ENCODE measurements around the gene CABP1. TPM values are rescaled to one million over a fixed set of nuclear protein-coding genes. Genes with fewer than 3 reads are reported as not detected.

CABP1 gene
- total RNA-seq, 2 donors from 2014 or later: 0.71 to 2.0 TPM

DNA sequence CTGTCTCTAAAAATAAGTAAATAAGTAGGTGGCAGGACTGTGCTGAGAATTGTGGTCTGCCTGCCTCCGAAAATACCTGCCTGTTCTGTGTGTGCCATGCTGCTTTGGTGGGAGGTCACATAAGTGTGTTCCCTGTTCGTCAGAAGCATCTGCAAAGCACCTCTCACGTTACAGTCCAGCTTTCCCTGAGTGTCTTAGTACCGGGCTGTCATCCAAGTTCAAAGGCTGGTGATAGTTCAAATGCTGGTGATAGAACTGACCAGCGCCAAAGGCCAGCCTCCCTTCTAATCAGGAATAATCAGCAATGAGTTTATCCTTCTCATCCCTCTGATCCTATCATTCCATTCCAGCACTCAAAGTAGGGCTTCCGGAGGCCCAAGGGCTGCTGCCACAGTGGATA is 5.6 kb downstream of the CABP1 start:
- Histone ChIP-seq H3K4me3 (no peak overlapping the region), H3K27ac (no peak overlapping the region), H3K36me3 (no peaks in the 10 kb centered on the region), H3K9me3 (no peaks in the 10 kb centered on the region), H3K4me1 (peaks cover 0 to 33% of the 10 kb centered on the region in 2 donors), H3K27me3 (peaks cover 0 to 11% of the 10 kb centered on the region in 2 donors)
- TF ChIP-seq, protein P1, sequence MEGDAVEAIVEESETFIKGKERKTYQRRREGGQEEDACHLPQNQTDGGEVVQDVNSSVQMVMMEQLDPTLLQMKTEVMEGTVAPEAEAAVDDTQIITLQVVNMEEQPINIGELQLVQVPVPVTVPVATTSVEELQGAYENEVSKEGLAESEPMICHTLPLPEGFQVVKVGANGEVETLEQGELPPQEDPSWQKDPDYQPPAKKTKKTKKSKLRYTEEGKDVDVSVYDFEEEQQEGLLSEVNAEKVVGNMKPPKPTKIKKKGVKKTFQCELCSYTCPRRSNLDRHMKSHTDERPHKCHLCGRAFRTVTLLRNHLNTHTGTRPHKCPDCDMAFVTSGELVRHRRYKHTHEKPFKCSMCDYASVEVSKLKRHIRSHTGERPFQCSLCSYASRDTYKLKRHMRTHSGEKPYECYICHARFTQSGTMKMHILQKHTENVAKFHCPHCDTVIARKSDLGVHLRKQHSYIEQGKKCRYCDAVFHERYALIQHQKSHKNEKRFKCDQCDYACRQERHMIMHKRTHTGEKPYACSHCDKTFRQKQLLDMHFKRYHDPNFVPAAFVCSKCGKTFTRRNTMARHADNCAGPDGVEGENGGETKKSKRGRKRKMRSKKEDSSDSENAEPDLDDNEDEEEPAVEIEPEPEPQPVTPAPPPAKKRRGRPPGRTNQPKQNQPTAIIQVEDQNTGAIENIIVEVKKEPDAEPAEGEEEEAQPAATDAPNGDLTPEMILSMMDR (IDR thresholded peaks at IDR 0.05): no peak
- DNase-seq (ENCODE audit: low spot score): no peak

DNA sequence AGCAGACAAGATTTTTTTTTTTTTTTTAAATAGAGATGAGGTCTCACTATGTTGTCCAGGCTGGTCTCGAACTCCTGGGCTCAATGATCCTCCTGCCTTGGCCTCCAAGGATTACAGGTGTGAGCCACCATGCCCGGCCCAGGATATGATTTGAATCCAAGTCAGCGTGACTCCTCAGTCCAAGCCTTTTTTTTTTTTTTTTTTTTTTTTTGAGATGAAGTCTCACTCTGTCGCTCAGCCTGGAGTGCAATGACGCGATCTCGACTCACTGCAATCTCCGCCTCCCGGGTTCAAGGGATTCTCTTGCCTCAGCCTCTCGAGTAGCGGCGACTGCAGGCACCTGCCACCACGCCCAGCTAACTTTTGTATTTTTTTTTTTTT is 6.9 kb downstream of the CABP1 start:
- TF ChIP-seq, protein P1 (IDR thresholded peaks at IDR 0.05): no peak
- Histone ChIP-seq H3K27ac (no peak overlapping the region), H3K4me1 (peaks cover 0 to 30% of the 10 kb centered on the region in 2 donors), H3K9me3 (no peaks in the 10 kb centered on the region), H3K4me3 (no peak overlapping the region), H3K36me3 (no peaks in the 10 kb centered on the region), H3K27me3 (peaks cover 0 to 1% of the 10 kb centered on the region in 2 donors)
- no peak for DNase-seq (ENCODE audit: low spot score)

DNA sequence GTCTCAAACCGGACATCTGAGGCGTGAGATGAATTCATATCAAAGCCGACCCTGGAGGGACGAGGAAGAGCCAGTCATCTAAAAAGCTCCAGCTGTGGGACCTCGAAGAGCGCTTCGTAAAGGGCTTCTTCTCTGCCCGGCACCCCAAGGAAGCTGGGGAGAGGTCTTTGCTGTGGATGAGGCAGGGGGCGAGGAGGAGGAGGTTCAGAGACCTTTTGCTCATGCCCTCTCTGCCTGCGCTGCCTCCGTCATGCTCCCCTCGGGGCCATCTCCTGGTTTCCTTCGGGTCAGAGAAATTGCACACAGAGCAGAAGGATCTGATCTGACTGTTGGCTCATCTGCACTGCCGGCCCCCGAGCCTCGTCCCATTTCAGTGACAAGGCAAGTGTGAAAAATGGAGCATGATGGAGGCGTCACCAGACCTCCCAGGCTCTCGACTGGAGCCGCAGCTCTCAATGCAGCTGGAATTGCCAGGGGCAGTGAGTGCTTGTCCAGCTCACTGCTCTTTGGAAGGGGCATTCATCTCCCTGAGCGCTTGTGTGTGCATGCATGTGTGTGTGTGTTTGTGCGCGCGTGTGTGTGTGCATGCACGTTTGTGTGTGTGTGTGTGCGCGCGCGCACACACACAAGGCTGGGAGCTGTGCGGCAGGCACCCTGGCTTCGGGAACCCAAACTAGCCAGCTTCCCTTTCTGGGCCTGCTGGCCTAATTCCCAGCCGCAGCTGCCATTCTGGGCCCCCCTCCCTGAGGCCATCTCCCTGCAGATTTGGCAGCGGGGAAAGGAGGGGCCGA is 9.2 kb downstream of the CABP1 start:
- peak overlapping the region; percentile 73 to 75 for H3K27ac ChIP-seq
- H3K27me3 ChIP-seq: no peaks in the 10 kb centered on the region
- H3K36me3 ChIP-seq: no peaks in the 10 kb centered on the region
- TF ChIP-seq, protein P1 (IDR thresholded peaks at IDR 0.05): no peak
- no peaks in the 10 kb centered on the region for H3K9me3 ChIP-seq
- DNase-seq (ENCODE audit: low spot score): no peak
- H3K4me1 ChIP-seq: peaks cover 0 to 52% of the 10 kb centered on the region in 2 donors
- H3K4me3 ChIP-seq: peak overlapping the region; percentile 34 to 44

DNA sequence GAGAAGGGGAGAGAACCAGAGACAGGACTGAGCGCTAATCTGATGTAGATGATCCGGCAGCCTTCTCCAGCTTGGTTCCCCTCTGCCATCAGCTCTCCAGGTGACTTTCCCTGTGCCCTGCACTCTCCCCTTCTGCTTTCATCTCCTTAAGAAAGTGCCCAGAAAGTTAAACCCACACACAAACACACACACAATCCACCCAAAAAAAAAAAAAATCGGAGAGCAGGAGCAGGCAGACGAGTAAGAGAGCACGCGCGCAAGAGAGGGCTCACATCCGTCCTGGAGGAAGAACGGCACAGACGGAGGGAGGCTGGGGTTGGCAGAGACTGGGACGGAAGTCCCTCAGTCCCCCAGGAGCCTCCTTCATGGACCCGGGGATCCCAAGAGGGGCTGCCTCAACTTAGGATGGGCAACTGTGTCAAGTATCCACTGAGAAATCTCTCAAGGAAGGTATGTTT is 9.8 kb downstream of the CABP1 start:
- Histone ChIP-seq H3K27ac (peak overlapping the region; percentile 42 to 75), H3K36me3 (no peaks in the 10 kb centered on the region), H3K4me3 (peak overlapping the region; percentile 34 to 44), H3K9me3 (no peaks in the 10 kb centered on the region), H3K27me3 (no peaks in the 10 kb centered on the region), H3K4me1 (peaks cover 0 to 59% of the 10 kb centered on the region in 2 donors)
- TF ChIP-seq, protein P1 (IDR thresholded peaks at IDR 0.05): no peak
- no peak for DNase-seq (ENCODE audit: low spot score)

DNA sequence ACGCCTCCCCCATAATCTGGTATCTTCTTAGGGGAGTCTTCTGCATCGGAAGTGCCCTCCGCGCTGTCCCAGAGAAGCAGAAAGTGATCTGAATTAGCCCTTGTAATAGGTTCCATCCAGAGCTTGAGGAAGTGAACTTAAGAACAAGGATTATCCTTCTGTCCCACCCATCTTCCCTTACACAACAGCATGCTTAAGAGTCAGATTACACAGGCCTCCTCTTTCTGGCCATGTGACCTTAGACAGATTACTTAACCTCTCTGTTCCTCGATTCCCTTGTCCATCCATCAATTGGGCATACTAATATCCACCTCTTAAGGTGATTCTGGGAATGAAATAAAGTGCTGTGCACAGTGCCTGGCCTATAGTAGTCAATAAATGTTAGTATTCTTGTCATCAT is 11.4 kb downstream of the CABP1 start:
- TF ChIP-seq, protein P1 (IDR thresholded peaks at IDR 0.05): no peak
- DNase-seq (ENCODE audit: low spot score): no peak
- Histone ChIP-seq H3K4me1 (peaks cover 0 to 61% of the 10 kb centered on the region in 2 donors), H3K4me3 (no peak overlapping the region), H3K9me3 (no peaks in the 10 kb centered on the region), H3K27ac (peak overlapping the region in 1 of 2 donors; percentile 75), H3K27me3 (no peaks in the 10 kb centered on the region), H3K36me3 (no peaks in the 10 kb centered on the region)
